Right lobe of liver (tissue), 6 donors: ENCODE results near the gene EPHB3. TPM values are rescaled to one million over a fixed set of nuclear protein-coding genes. Genes with fewer than 3 reads are reported as not detected.
A peak's percentile ranks its signal among the peaks of the same experiment; 100 is the strongest.

ENCODE experiments used
- ATAC-seq, 4 donors: fragments of 200-7000 bp; cut with Tn5 transposase; one replicate each; pipeline ENCODE4 v1.9.1; 2020; ENCODE audit warnings: mild to moderate bottlenecking in 4 of 4, moderate library complexity in 4 of 4
- DNase-seq, 3 donors: peaks; one replicate each; pipeline ENCODE4 v3.0.0-alpha.2; 2020
- H3K27ac ChIP-seq, 3 donors: fragments of 200-600 bp; one replicate each; pipeline ENCODE4 v1.8.0; 2022
- H3K27me3 ChIP-seq, 2 donors: fragments of 200-600 bp; one replicate each; pipeline ENCODE4 v1.8.0; 2022
- H3K36me3 ChIP-seq, 4 donors: fragments of 200-600 bp; sonication (generic) in 1 of 4; one replicate each; pipeline versions ENCODE4 v1.5.1 to v1.8.0; 2017 to 2022; ENCODE audit warnings: control low read depth in 1 of 4
- H3K4me1 ChIP-seq, 4 donors: fragments of 200-600 bp; sonication (generic) in 1 of 4; one replicate each; pipeline versions ENCODE4 v1.5.1 to v1.8.0; 2017 to 2022; ENCODE audit warnings: control low read depth in 1 of 4
- H3K4me3 ChIP-seq, 3 donors: fragments of 200-600 bp; one replicate each; pipeline ENCODE4 v1.8.0; 2022
- H3K9me3 ChIP-seq, 4 donors: fragments of 200-600 bp; sonication (generic) in 1 of 4; one replicate each; pipeline versions ENCODE4 v1.5.1 to v1.8.0; 2017 to 2022; ENCODE audit warnings: control low read depth in 1 of 4
- CTCF ChIP-seq, 4 donors: fragments of 200-600 bp in 3 of 4; fragments of 450-650 bp in 1 of 4; IDR thresholded peaks; one replicate each; pipeline versions ENCODE4 v1.5.1 to v1.8.0; 2016 to 2022; ENCODE audit warnings: antibody characterized with exemption in 4 of 4, mild to moderate bottlenecking in 2 of 4
- POLR2A ChIP-seq: fragments of 450-650 bp; IDR thresholded peaks from one replicate; pipeline ENCODE4 v1.6.1; 2017; ENCODE audit warnings: antibody characterized with exemption, mild to moderate bottlenecking
- WGBS: methylation state at CpG from one replicate; pipeline ENCODE4 v1.1.6; 2018; ENCODE audit warnings: low coverage, low lambda C conversion rate; ENCODE audit not compliant: insufficient coverage; ENCODE audit errors: missing lambda C conversion rate; 5-methylcytosine and 5-hydroxymethylcytosine counted together
- intact Hi-C, 2 donors: fragments of 100-400 bp; cut with DNase I; formaldehyde crosslinking; loops; one replicate each; pipeline versions ENCODE4 v1.11.2 to v1.14.1; 2022
- total RNA-seq, 6 experiments: library from RNA; depleted of rRNA in 2 of 6; stranded (reverse); fragments of >200 nt in 2 of 6; fragmentation: NEBNext Ultra II Directional in 3 of 6; extraction: Animal tissue kit (Norgen Biotek cat#: 25700) in 3 of 6; gene quantifications; one replicate each; pipeline versions ENCODE4 v1.1.0 to v1.2.4, GENCODE V29; 2016 to 2023
- donor health status: DM: no; HTN: yes; CAD: no.
- donor health status: DM: no; HTN: no; CAD: no.
- donor health status: DM: no; HTN: no; CAD: no.
- donor health status: DM: no; HTN: yes; CAD: no.
- donor health status: DM: no; HTN: yes; CAD: no.

Gene EPHB3
- total RNA-seq, 6 experiments from 2014 or later, result 0.12 to 0.71 (median 0.37) TPM

GRCh38 chr3:184602372-184603150, 41.0 kb downstream of the EPHB3 start:
- H3K27ac ChIP-seq, result no peak overlapping the region
- intact Hi-C loops, result no loop called here
- 14% methylated on average over 12 of the region's 14 CpGs for WGBS
- no peak for TF ChIP-seq CTCF (IDR thresholded peaks at IDR 0.05)
- no peak for TF ChIP-seq POLR2A
- no peaks in the 10 kb centered on the region for H3K9me3 ChIP-seq
- H3K4me1 ChIP-seq, result peaks cover 0 to 14% (median 7%) of the 10 kb centered on the region in 4 donors
- H3K27me3 ChIP-seq, result peaks cover 0 to 18% of the 10 kb centered on the region in 2 donors
- no peaks in the 10 kb centered on the region for H3K36me3 ChIP-seq
- DNase-seq (no peak), ATAC-seq (peak in 3 of 4 donors; percentile 17 to 42 (median 33))
- H3K4me3 ChIP-seq, result no peak overlapping the region

- H3K4me1 ChIP-seq, result peaks cover 0 to 14% (median 7%) of the 10 kb centered on the region in 4 donors
- WGBS, result 11% methylated on average over 16 of the region's 20 CpGs
- H3K9me3 ChIP-seq, result no peaks in the 10 kb centered on the region
- H3K36me3 ChIP-seq, result no peaks in the 10 kb centered on the region
- H3K27ac ChIP-seq, result no peak overlapping the region
- TF ChIP-seq CTCF (IDR thresholded peaks at IDR 0.05) (no peak), POLR2A (no peak)
- peak overlapping the region in 2 of 3 donors; percentile 25 to 26 for H3K4me3 ChIP-seq
- DNase-seq, result no peak
- H3K27me3 ChIP-seq, result peaks cover 0 to 18% of the 10 kb centered on the region in 2 donors
- intact Hi-C loops, result no loop called here
- ATAC-seq, result peak in 1 of 4 donors; percentile 8
Observed at GRCh38 chr3:184603151-184604030, 41.8 kb downstream of the EPHB3 start.

DNA sequence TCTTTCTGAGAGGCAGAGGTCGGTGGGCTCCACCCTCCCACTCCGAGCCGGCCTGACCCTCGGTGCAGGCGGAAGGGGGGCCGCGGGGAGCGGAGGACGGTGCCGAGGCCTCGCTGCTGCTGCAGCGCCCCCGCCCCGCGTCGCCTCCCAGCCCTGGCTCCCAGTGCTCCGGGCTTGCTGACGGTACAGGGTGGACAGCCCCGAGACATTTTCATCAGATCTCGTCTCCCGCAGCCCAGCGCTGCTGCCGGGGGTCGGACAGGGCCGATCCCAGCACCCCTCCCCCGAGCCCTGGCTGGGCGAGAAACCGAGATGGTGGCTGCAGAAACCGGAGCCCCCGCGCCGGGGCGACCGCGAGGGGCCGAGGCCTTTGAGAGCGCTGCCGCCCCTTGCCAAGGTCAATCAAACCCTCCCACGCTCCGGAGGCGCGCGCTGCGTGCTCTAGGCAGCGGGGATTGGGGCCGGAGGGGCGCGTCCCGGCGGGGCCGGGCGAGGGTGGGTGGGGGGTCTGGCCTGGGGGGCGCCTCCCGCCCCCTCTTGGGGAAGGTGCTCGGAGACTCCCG, 42.5 kb downstream of the EPHB3 start:
- TF ChIP-seq CTCF (IDR thresholded peaks at IDR 0.05) (no peak), POLR2A (no peak)
- intact Hi-C loops, result no loop called here
- H3K27ac ChIP-seq, result no peak overlapping the region
- peaks cover 0 to 18% of the 10 kb centered on the region in 2 donors for H3K27me3 ChIP-seq
- H3K9me3 ChIP-seq, result no peaks in the 10 kb centered on the region
- H3K4me1 ChIP-seq, result peaks cover 0 to 14% (median 7%) of the 10 kb centered on the region in 4 donors
- no peak for DNase-seq
- peak; percentile 22 to 42 (median 26) for ATAC-seq
- peak overlapping the region; percentile 21 to 26 (median 25) for H3K4me3 ChIP-seq
- no peaks in the 10 kb centered on the region for H3K36me3 ChIP-seq
- WGBS, result 0% methylated on average over 9 of the region's 56 CpGs

DNA sequence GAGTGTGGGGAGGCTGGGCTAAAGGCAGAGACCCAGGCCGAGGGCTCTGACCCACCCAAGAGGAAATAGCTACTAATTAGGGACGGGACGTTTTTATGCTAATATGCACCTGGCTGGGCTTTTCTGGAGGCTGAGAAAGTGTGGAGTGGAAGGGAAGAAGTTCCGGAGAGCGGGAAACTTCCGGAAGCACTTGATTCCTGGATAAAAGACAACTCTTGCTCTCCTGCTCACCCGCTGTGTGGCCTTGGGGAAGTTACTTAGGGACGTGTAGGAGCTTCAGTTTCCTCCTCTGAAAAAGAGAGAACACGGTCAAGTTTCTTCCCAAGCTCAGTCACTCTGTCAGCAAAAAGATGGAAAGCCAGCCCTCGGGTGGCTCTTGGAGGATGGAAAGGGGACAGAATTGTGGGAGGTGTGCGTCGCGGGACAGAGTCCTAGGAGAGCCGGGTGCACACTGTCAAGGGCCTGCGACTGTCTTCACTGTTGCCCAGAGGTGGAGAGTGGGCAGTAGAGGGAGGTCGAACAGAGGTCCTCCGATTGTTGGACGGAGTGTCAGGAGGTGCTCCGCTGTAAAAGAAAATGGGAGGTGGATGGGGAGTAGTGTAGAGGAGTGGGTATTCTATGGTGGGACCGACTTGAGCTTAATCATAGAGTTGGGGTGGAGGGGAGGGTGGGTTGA, 43.2 kb downstream of the EPHB3 start:
- no peak for DNase-seq
- Histone ChIP-seq H3K36me3 (no peaks in the 10 kb centered on the region), H3K27ac (no peak overlapping the region), H3K4me1 (peaks cover 0 to 14% (median 7%) of the 10 kb centered on the region in 4 donors), H3K9me3 (no peaks in the 10 kb centered on the region), H3K27me3 (peaks cover 0 to 18% of the 10 kb centered on the region in 2 donors), H3K4me3 (peak overlapping the region; percentile 21 to 26 (median 25))
- 27% methylated on average over 19 of the region's 20 CpGs for WGBS
- no peak for TF ChIP-seq POLR2A
- ATAC-seq, result peak in 2 of 4 donors; percentile 9 to 13
- intact Hi-C loops, result no loop called here
